ENCODE data around the gene RAPGEFL1.

DNA sequence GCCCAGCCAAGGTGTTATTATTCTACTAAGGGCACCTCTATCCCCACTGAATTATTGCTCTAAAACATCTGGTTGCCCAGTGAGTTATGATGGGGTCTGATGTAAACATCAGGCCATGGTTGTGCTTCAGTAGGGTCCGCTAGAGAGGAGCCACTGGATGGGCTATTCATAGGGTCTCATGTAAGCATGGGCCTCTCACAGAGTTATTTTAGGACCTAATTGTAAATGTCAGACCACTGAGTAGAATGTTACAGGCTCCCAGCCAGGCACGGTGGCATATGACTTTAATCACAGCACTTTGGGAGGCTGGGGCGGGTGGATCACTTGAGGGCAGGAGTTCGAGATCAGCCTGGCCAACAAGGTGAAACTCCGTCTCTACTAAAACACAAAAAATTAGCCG, 5.3 kb downstream of the RAPGEFL1 start:
- TF ChIP-seq, protein P1, sequence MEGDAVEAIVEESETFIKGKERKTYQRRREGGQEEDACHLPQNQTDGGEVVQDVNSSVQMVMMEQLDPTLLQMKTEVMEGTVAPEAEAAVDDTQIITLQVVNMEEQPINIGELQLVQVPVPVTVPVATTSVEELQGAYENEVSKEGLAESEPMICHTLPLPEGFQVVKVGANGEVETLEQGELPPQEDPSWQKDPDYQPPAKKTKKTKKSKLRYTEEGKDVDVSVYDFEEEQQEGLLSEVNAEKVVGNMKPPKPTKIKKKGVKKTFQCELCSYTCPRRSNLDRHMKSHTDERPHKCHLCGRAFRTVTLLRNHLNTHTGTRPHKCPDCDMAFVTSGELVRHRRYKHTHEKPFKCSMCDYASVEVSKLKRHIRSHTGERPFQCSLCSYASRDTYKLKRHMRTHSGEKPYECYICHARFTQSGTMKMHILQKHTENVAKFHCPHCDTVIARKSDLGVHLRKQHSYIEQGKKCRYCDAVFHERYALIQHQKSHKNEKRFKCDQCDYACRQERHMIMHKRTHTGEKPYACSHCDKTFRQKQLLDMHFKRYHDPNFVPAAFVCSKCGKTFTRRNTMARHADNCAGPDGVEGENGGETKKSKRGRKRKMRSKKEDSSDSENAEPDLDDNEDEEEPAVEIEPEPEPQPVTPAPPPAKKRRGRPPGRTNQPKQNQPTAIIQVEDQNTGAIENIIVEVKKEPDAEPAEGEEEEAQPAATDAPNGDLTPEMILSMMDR (conservative IDR thresholded peaks at IDR 0.05; ENCODE audit: low read length), result no peak
- no peak for TF ChIP-seq EZH2phosphoT487 (IDR thresholded peaks at IDR 0.05; ENCODE audit: borderline replicate concordance)
